ENCODE data around the gene PSME3.
"Not testable (repeated sequence)": the region's sequence is repeated elsewhere in the genome, so short reads cannot be mapped to it uniquely, and the experiment has no call there.

PSME3 gene

GRCh38 chr17:42878924-42879595, 45.9 kb downstream of the PSME3 start:
- DNase-seq: no peak

GRCh38 chr17:42879596-42879985, 46.4 kb downstream of the PSME3 start:
- DNase-seq: no peak

GRCh38 chr17:42880776-42881310, 47.6 kb downstream of the PSME3 start:
- DNase-seq: no peak

- DNase-seq: not testable (repeated sequence)
Observed at GRCh38 chr17:42881706-42882105, 48.5 kb downstream of the PSME3 start.

GRCh38 chr17:42882166-42882565, 49.0 kb downstream of the PSME3 start:
- DNase-seq: no peak

- DNase-seq: no peak
Observed at GRCh38 chr17:42883802-42884558, 50.8 kb downstream of the PSME3 start.

GRCh38 chr17:42885806-42886205, 52.6 kb downstream of the PSME3 start:
- DNase-seq: not testable (repeated sequence)

- peak; percentile 27 for DNase-seq
Observed at GRCh38 chr17:42886283-42887176, 53.3 kb downstream of the PSME3 start.

GRCh38 chr17:42889809-42890208, 56.6 kb downstream of the PSME3 start:
- no peak for DNase-seq

GRCh38 chr17:42891539-42892152, 58.4 kb downstream of the PSME3 start:
- DNase-seq: peak; percentile 27

GRCh38 chr17:42893359-42893758, 60.2 kb downstream of the PSME3 start:
- no peak for DNase-seq
